HL-60/S4 treated with phorbol 12-myristate 13-acetate at 8.2 ng/mL for 4 days and 3 days (cell line): Measurements from ENCODE around the gene TANC2.

Experiments
- in situ Hi-C: fragments of 300-500 bp; cut with MboI; formaldehyde crosslinking; loops from 2 replicates; pipeline ENCODE4 v1.15.0; 2022; ENCODE audit warnings: low sequenced_read_pairs

The TANC2 gene

DNA sequence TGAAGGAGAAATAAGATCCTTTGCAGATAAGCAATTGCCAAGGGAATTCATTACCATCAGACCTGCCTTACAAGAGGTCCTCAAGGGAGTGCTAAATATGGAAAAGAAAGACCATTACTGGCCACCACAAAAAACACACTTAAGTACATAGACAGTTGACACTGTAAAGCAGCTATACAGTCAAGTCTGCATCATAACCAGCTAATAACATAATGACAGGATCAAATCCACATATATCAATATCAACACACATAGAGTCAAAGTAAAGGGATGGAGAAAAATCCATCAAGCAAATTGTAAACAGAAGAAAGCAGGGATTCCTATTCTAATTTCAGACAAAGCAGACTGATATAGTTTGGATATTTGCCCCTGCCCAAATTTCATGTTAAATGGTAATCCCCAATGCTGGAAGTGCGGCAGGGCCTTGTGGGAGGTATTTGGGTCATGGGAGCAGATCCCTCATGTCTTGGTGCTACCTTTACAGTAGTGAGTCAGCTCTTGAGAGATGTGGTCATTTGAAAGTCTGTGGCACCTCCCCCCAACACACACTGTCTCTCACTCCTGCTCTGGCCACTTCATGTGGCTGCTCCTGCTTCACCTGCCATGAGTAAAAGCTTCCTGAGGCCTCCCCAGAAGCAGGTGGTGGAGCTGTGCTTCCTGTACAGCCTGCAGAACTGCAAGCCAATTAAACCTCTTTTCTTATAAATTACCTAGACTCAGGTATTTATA lies 32.8 kb downstream of the TANC2 start:
- in situ Hi-C loops = no loop called here

DNA sequence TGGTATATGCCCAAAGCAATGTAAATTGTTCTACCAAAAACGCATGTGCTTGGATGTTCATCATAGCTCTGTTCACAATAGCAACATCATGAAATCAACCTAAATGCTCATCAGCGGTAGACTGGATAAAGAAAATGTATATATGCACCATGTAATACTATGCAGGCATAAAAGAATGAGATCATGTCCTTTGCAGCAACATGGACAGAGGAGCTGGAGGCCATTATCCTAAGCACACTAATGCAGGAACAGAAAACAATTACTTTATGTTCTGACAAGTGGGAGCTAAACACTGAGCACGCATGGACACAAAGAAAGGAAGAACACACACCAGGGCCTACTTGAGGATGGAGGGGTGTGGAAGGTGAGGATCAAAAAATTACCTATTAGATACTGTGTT lies 33.7 kb downstream of the TANC2 start:
- in situ Hi-C loops = no loop called here

DNA sequence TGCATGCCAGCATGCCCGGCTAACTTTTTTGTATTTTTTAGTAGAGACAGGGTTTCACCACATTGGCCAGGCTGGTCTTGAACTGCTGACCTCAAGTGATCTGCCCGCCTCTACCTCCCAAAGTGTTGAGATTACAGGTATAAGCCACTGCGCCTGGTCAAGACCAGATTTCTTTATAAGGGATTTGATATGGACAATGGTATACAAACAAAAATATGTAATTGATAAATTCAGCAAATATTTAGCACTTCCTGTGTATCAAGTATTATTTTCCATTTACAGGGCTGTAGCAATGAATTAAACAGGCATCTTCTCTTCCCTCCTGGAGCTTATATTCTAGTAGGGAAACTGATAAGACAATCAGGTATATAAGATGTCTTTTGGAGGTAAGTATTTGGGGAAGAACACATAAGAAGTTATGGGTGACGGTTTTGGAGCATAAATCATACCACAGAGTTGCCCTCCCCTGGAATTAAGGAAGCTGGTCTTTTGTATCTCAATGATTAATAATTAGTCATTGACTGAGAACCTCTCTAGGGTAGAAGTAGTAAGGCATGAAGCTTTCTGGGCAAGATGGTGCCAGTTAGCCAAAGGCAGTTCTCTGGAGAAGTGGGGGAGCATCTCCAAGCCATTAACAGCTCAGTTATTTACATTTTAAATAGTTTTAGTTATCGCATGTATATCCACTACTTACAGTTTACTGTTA lies 35.8 kb downstream of the TANC2 start:
- in situ Hi-C loops = no loop called here

DNA sequence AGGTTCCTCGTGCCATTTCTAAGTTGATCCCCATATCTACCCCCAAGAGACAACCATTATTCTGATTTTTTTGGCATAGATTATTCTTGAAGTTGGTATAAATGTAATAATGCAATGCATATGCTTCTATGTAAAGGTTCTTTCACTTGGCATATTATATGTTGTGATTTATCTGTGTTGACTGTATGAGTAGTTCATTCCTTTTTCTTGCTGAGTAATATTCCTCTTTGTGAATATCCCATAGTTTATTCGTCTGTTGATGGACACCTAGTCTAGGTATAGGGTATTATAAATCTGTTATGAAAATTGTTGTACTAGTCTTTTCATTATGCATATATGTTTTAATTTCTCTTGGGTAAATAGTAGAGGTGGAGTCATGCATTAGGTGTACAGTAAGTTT lies 36.6 kb downstream of the TANC2 start:
- in situ Hi-C loops = no loop called here

DNA sequence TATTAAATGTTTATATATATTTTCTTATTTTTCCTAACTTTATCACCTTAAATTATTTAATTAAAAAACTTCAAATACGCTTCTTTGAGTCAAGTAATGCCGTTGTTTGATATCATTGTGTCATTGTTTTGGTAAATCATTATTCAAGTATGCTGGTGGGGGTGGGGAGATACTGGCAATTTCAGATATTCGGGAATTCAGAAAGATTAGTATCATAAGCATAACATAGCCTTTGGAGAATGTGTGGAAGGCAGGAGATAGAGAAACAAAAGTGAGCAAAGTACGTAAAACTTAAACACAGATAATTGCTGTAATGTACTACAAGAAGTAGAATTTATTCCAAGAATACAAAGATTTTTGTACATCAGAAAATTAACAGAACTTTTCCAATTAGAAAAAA lies 49.8 kb downstream of the TANC2 start:
- in situ Hi-C loops = no loop called here
